Urothelium cell line (cell line): ENCODE results near the gene MARCHF9.
A peak's percentile ranks its signal among the peaks of the same experiment; 100 is the strongest.

Experiments used
- DNase-seq: peaks from one replicate; pipeline ENCODE4 v3.0.0; 2011; ENCODE audit warnings: low spot score, mixed read lengths
- FAIRE-seq: peaks from 2 replicates; lab custom pipeline; 2011; peaks lifted over from hg19 to GRCh38; lab: Jason Lieb, UNC

Gene MARCHF9

DNA sequence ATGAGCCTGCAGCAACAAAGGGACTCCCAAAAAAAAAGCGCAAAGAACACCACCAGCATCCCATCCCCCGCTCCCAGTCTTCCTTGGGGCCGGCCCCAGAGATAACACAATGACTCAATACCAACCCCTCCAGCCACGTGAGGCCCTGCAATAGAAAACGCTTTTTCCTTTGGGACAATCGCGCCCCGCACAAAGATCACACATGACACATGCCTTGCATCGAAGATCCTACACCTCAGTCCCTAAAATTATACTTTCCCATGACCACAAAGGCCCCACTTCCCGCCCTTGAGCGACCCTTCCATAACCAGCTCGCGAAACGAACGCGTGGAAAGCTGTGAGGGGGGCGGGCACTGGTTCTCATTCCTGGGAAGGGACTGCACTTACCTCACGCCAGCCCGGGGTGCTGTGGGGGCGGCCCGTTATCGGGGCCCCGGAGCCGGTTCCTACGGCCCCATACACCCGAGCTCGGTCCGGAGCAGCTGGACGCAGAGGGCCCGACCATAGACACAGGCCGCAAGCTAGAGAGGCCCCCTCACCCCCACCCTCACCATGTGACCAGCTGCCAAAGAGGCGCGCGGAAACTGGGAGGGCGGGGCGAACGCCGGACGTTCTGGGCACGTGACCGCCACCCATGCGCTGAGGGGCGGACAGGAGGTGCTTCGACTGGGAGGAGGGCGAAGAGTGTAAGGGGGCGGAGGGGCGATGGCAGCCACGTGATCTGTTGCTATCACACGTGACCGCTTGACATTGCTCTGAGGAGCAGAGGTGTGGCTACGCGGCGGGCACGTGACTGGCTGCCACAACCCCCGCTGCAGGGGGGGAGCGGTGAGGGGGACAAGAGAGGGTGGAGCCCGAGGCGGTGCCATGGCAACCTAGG, 2.9 kb upstream of the MARCHF9 start, which contains the start of gene CDK4:
Gene CDK4, minus strand, starts transcription at position 523 of the 880 bp plus-strand sequence. CDS start 593 bp downstream, outside the sequence.
- peak; percentile 98 for DNase-seq
- FAIRE-seq = peak; percentile 96

DNA sequence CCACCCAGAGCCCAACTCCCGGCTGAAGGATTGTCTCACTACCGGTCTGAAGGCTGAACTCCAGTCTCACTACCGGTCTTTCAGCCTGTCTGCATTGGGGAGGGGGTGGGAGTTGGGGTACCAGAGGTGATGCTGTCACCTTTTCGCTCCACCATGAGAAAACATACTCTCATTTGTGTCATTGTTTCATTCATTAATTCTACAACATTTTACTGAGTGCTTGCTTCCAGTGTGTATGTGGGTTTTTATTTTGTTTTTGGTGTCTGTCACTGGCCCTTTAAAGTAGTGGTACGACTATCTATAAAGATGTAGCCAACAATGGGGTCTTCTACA, 2.3 kb upstream of the MARCHF9 start:
- no peak for FAIRE-seq
- no peak for DNase-seq

DNA sequence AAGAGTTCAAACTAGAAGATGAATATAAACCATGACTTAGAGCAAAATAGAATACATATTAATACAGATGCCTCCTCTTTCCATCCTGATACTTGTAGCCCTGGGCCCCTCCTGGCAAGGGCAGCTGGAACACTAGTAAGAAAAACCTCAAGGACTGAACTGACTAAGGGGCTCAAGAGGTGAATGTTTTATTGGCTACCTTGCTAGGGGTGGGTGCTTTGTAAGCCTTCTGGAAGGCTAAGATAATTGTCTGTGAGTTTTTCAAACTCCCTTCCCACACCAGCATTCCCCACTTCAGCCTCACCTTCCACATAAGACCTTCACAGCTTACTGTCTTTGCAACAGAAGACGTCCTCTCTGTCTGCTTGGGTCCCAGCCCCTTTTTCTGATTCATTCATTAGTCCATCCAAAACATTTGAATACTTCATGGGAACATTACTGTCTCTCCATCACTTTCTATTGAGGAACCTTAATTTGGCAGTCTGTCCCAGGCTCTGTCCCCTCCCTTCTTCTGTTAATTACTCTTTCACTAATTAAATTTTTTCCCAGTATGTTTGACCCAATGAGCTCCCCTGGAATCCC, 1.1 kb upstream of the MARCHF9 start:
- FAIRE-seq (no peak), DNase-seq (no peak)

DNA sequence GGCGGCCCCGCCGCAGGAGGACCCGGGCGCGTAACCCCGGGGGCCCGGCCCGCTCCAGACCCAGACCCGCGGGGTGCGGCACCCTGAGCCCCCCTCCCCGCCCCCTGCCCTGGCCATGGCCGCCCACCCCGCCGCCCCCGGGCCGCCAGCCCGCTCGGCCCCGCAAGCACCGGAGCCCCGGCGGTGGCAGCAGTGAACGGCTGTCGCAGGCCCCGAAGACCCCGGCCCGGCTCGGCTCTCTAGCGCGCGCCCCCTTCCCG, 221 bp downstream of the MARCHF9 start:
- DNase-seq = no peak
- FAIRE-seq = no peak

DNA sequence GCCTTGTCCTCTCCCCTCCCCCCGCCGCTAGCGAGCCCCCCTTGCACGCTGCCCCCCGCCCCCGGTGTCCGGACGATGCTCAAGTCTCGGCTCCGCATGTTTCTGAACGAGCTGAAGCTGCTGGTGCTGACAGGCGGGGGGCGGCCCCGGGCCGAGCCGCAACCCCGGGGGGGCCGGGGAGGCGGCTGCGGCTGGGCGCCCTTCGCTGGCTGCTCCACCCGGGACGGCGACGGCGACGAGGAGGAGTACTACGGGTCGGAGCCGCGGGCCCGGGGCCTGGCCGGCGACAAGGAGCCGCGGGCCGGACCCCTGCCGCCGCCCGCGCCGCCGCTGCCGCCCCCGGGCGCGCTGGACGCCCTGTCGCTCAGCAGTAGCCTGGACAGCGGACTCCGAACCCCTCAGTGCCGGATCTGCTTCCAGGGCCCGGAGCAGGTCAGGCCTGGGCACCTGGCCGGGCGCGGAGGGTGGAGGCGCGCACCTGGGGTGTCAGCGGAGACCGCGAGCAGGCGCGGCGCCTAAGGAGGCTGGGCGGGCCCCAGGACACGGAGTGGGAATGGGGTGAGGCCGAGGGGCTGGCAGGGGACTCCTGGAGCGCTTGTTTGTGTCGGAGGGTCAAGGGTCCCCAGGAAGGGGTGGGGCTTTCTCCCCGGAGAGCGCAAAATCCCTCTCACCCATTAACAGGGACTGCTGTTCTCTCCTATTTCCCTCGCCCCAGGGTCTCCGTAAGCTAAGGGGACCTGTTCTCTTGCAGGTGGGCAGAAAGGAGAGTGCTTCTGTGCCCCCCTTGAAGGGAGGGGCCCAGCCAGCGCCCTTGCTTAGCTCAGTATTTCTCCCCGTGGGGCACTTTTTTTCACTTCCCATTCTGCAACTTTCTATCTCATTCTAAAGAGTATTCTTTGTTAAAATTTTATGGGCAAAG, 810 bp downstream of the MARCHF9 start:
- DNase-seq = no peak
- no peak for FAIRE-seq

DNA sequence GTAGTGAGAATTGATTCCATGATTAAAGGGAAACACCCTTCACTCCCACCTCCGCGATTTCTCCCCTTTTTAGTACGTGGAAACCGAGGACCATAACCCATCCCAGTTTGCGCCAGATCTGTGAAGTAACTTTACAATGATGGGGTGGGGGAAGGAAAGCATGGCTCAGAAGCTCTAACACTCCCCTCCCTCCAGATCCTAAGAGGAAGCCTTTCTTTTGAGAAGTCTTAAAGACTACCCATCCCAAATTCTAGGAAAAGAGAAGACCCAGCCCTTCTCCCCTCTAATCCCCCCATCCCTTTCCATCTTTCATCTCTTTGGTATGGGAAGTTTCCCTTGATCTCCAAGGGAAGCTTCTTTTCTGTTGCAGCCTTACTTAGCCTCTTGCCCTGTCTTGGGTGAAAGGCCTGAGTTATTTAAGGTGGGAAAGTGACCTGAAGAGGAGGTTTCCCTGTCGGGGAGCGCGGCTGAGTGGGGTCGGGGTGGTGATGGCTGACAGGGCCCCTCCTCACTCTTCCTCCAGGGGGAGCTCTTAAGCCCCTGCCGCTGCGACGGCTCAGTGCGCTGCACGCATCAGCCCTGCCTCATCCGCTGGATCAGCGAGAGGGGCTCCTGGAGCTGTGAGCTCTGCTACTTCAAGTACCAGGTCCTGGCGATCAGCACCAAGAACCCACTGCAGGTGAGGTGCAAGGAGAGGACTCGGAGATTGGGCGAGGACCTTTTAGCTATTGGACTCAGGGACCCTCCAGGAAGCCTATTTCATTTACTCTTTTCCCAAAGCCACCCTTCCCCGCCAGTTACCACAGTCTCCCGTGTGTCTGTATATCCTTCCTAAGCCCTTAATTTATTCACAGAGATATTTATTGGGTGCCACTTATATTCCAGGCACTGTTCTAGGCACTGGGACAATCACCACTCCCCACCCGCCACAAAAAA, 1.8 kb downstream of the MARCHF9 start:
- FAIRE-seq (no peak), DNase-seq (peak; percentile 82)

DNA sequence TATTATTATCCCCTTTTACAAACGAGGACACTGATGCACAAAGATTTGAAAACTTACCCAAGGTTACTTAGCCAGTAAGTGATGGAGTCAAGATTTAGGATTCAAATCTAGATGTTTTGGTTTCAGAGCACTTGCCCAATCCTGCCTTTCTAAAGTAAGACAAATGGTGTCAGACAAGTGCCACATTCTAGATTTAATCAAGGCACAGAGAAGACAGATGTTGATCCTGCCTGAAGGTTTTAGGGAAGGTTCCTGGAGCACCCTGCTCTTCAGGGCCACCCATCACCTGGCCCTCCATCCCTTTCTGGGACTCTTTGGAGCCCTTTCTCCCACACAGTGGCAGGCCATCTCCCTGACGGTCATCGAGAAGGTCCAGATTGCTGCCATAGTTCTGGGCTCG, 2.9 kb downstream of the MARCHF9 start:
- no peak for DNase-seq
- no peak for FAIRE-seq

DNA sequence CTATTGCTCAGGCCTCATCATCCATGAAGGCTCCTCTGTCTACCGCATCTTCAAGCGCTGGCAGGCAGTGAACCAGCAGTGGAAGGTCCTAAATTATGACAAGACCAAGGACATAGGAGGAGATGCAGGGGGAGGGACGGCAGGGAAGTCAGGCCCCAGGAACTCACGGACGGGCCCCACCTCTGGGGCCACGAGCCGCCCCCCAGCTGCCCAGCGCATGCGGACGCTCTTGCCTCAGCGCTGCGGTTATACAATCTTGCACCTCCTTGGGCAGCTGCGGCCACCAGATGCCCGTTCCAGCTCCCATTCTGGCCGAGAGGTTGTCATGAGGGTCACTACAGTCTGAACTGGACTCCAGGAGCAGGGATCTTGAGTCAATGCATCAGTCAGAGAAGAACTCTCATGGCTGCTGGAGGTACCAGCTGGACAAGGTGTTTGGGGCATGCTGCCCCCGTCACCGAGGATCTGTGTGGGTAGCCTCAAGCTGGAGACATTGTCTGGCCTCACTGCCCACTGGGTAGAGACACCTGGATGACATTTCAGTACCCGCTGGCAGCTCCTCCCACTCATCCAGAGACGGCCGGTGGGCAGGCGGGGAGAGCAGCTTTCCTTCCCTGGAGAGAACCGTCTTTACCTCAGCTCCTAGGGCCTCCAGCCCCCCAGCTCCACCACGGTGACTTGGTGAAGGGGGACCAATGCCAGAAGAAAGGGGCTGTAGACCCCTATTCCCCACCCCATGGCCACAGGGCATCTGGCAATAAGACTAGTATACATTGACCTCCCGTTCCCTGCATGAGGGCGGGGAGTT, 3.9 kb downstream of the MARCHF9 start:
- no peak for FAIRE-seq

DNA sequence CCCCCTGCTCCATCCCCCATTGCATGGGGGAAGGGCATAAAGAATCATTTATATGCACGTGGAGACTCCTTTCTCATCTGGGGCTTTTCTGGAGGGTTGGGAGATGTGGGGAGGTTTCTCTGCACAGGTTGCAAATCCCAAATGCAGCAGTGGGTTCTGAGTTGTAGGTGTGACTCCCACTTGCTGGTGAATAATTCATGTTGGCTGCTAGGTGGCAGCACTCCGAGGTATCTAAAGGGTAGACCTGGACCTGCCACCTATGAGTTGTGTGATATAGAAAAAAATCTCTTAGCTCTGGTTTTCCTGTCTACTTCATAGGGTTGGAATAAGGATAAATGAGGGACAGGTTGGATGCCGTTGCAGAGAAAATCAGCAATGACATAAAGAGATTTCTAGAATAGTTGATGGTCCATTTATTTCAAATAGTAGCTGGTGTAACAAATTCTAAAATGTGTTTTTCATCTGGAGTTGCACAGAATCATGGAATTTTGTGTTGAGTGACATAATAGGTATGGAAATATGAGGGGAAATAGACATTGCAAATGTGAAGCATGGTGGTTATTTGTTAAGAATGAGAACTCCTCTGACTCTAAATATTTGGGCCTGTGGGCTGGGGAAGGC, 4.6 kb downstream of the MARCHF9 start:
- no peak for FAIRE-seq
- DNase-seq = no peak

More for the DNA sequence above, 3.9 kb downstream of the MARCHF9 start:
- DNase-seq = no peak

DNA sequence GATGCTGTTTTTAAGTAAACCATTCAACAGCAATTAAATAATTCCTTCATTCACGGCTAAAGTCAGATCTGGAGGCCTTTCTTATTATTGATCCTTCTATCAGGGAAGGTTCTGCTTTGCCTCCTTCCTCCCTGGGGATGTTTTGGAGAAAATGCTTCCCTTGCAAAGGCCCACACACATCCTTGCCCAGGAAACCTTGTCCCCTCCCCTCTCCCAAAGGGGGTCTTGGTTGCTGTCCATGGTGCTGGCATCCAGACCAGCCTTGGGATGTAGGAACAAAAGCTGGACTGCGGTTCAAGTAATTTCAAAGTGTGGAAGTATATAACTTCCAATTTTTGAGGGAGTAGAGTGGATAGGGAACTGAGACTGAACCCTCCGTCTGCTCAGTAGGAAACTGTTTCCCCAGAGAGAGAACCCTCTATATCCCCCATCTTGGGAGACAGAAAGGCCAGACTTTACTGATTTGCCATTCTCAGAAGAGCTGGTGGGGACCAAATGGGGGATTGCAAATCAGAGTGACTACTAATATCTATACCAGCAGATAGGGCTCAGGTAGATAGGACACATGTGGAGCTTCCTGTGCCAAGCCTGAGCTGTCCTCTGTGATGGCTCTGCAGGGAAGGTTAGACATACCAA, 5.6 kb downstream of the MARCHF9 start:
- FAIRE-seq (no peak), DNase-seq (no peak)

DNA sequence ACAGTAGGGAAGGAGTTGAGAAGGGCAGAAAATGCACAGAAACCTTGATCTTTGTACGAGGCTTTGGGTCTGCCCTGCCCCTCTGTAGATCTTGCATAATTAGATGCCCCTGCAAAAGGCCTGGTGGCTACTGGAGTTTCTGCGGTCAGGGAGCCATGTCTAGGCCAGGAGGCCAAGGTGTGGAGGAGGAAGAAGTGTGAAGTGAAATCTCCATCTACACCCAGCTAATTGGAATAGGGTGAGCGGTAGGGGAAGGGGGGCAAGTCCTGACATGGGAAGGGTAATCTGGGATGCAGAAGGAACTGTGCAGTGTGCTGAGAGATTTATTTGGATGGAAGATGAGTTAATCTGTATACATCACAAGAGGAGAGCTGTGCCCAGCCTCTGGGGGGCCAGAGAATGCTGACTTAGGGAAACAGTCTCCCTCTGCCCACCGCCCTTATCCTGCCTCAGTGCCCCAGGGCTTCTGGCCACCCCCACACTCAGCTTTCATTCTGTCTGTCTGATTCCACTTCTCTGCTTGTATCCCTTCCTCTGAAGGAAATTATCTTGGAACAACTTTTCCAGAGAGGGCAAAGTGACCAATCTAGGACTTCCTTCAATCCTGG, 6.6 kb downstream of the MARCHF9 start:
- FAIRE-seq = no peak
- DNase-seq = no peak

DNA sequence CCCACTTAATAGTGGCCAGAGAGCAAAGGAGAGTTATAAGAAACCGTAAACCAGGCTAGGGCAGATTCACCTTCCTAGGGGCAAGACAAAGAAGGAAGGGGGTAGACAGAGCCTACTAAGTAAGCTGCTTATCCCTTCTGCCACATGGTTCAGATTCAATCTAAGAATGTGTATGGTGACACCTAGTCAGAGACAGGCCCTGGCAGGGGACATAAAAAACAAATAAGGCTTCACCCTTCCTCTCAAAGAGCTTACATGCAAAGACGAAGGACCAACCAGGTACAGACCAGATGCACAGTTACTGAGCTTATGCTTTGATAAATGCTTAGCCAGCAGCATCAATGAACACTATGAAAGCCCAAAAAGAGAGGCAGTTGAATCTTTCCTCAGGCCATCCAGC, 7.6 kb downstream of the MARCHF9 start:
- DNase-seq (no peak), FAIRE-seq (no peak)

DNA sequence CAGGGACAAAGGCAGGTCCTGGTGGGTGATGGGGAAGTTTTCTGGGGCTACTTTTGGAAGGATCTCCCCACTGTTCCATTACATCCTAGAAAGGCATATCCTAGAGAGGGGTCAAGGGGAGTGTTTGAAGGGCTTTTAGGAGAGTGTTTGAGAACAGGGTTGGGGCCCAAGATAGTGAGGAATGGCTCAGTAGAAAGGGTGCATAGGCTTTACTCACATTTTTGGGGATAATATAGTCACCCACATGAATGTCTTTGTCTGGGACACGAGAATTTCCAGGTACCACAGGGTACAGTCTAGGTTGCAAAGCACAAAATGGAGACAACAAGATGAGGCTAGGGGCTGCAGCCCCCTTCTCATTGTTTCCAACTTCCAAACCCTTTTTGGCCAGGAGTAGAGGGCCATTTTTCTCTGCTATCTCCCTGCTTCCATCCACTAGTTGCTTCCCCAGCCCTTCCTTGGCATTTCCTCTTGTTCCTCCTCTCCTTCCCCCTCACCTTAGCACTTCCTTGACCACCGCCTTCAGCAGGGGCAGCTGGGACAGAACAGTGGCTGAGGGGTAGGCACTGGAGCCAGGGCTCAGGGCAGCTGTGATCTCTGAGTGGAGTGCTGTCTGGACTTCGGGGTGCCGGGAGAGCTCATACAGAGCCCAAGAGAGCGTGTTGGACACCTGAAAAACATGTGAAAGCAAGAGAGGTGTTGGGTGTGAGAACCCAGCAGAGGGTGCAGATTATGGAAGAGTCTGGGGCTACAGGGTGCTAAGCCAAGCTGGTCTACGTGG, 9.2 kb downstream of the MARCHF9 start:
- FAIRE-seq (no peak), DNase-seq (no peak)

DNA sequence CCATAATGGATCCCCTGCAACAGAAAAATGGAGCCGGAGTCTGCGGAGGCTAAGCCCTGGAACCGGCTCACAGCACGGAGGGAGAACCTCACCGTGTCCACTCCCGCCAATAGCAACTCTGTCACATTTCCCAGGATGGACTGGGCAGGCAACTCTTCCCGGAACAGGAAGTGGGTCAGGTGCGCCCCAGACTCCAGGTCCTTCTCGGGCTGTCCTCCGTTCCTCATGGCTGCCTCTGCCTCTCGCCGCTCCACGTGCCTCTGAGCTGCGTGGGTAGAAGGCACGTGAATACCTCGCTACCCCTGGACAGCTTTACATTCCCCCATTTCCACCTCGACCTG, 9.7 kb downstream of the MARCHF9 start:
- DNase-seq = no peak
- no peak for FAIRE-seq

DNA sequence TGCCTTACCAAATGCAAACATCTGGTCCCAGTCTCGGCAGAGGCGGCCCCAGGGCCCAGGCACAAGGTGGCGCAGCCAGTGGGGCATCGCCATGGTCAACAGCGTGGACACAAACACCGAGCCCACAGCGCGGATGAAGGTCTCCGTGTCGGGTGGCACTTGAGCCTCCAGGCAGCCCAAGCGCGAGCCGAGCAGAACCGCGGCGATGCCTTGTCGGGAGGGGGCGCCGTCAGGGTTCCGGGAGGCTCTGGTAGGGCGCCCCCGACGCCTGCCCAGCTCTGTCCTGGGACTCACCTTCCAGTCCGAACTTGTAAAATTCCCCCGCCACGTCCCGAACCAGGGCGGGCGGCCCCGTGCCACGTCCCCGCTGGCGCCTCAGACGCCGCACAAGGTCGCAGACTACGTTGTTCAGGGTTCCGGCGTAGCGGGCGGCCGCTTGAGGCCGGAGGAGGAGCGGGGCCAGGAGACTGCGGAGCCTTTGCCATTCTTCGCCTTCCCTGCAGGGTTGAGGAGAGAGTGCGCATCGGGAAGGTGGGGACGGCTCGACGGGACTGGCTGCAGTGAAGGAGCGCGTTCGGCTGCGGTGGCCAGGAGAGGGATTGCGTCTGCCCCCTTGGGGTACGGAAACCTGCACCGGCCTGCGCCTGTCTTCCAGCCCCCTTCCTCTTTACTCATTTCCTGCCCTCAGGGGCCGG, 10.2 kb downstream of the MARCHF9 start:
- DNase-seq = no peak

DNA sequence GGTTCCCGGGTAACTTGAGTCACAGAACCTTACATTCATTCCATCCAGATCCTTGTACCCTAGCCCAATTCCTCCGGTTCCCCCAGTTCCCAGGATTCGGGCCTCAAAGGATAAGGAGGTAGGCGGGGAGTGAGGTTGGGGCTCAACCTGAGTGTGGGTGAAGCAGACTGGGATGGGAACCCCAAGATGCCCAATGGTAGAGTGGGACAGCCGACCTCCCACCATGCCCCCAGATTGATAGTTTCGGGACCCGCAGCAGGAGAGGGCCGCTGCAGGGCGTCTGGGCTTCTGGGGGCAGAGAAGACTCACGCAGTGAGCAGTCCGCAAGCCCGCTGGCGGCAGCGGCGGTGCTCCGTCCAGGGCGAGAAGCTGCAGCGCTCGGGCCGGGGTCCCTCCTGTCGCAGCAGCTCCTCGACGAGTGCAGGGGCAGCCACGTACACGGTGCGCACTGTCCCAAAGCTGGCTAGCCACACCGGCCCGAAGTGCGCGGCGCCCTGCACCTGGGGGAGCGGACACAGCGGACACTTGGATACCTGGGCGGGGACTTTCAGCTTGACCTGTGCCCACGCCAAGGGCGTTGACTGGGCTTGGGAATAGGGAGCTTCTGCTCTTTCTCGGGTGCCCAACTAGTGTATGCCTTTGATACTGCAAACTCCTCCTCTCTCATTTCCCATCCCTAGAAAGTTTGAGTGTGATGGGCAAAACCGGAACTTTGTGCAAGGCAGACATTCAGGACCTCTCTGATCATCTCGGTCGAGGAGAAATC, 11.0 kb downstream of the MARCHF9 start:
- DNase-seq = no peak
- no peak for FAIRE-seq

More for the DNA sequence above, 10.2 kb downstream of the MARCHF9 start:
- no peak for FAIRE-seq
